ENCODE measurements around the gene TPI1. TPM values are rescaled to one million over a fixed set of nuclear protein-coding genes. Genes with fewer than 3 reads are reported as not detected.

The TPI1 gene
- total and polyA plus RNA-seq, 2 of the 8 experiments (the other 6 are each of a cell fraction or from before 2014, with no cell fraction given), result 910 to 3,018 TPM

DNA sequence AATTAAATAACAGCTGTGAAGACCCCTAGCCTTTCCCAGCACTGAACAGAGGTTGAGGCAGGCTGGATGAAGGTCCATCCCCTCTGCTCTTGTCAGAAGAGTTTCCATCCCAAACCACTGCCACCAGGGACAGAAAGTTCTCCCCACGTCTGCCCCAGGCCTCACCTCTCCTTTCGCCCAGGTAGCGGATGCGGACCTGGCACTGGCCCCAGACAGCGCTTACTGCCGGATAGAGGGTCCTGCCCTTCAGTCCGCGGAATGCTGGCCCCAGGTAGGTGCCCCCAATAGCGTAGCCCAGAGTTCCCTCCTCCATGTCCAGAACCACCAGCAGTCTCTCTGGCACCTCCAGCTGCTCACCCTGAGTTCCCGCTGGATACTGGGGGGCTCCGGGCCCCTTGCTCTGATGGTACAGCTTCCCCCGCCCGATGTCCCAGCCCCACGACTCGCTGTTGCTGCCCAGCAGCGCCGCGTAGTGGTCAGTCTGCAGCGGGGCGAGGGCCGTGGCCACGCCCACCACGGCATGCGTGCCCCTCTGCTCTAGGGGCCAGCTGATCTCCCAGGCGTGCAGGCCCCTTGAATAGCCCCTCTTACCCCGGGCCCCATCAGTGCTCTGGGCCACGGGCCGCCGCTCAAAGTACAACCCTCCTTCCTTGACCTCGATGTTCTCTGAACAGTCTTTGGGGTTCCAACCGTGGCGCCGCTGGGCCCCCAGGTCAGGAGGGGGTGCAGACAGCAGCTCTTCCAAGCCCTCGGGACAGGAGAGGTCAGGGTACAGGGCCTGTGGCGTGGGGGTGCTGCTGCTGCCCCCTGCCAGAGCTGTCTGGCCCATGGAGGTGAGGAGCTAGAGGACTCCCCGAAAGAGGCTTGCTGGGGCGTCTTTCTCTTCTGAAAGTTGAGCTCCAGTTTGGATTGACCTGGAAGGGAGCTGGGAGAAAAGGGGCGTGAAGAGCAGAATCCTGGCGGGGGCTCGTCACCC is 5.0 kb downstream of the TPI1 start (continued):
- TF ChIP-seq NRF1 (IDR thresholded peaks at IDR 0.05; ENCODE audit: low read depth, low read length) (no peak), RNF2 (IDR thresholded peaks at IDR 0.05; ENCODE audit: borderline replicate concordance, low read depth, low read length, missing control alignments, poor library complexity, severe bottlenecking) (no peak), TEAD4 (IDR thresholded peaks at IDR 0.05; ENCODE audit: low read depth, low read length) (peak; percentile 42; the same call in 1 of the 2 replicates), HDAC2 (IDR thresholded peaks at IDR 0.05; ENCODE audit: borderline replicate concordance in 1 of 2, low read depth in 2 of 2, low read length in 2 of 2) (peak; percentile 63 to 75; a peak in 2 of 4 replicates), BCL11A (IDR thresholded peaks at IDR 0.05; ENCODE audit: low read depth in 2 of 2, low read length in 2 of 2) (no peak), POLR2AphosphoS5 (IDR thresholded peaks at IDR 0.05; ENCODE audit: low read depth, low read length) (peak; percentile 76; the same call in 1 of the 2 replicates), POLR2A (IDR thresholded peaks at IDR 0.05; ENCODE audit: control extremely low read depth in 1 of 2, low read depth in 2 of 2, low read length in 2 of 2) (peak in 1 of 2 experiments; percentile 7; a peak in 1 of 3 replicates), SP2 (IDR thresholded peaks at IDR 0.05; ENCODE audit: low read length) (no peak), KDM5A (IDR thresholded peaks at IDR 0.05; ENCODE audit: low read length) (no peak), RFX5 (IDR thresholded peaks at IDR 0.05; ENCODE audit: borderline replicate concordance, low read depth, low read length) (no peak), TAF7 (optimal IDR thresholded peaks at IDR 0.05; ENCODE audit: borderline replicate concordance, low read depth, low read length) (peak; percentile 31), SIN3A (conservative IDR thresholded peaks at IDR 0.05 in 1 of 2, IDR thresholded peaks at IDR 0.05 in 1 of 2; ENCODE audit: low read depth in 1 of 2, low read length in 2 of 2) (peak; percentile 93 to 94; a peak in 3 of 4 replicates), TAF1 (IDR thresholded peaks at IDR 0.05; ENCODE audit: low read depth, low read length) (peak; percentile 46; the same call in 1 of the 2 replicates), EP300 (IDR thresholded peaks at IDR 0.05; ENCODE audit: borderline replicate concordance in 1 of 2, low read depth in 2 of 2, low read length in 2 of 2) (no peak), SP1 (IDR thresholded peaks at IDR 0.05; ENCODE audit: low read depth, low read length) (peak; percentile 85), RXRA (IDR thresholded peaks at IDR 0.05; ENCODE audit: insufficient read depth, low read depth, low read length) (no peak), HDAC6 (IDR thresholded peaks at IDR 0.05; ENCODE audit: low read depth, low read length) (no peak), TCF12 (IDR thresholded peaks at IDR 0.05; ENCODE audit: low read depth, low read length) (no peak)
- TF ChIP-seq, protein P1, sequence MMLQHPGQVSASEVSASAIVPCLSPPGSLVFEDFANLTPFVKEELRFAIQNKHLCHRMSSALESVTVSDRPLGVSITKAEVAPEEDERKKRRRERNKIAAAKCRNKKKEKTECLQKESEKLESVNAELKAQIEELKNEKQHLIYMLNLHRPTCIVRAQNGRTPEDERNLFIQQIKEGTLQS (IDR thresholded peaks at IDR 0.05; ENCODE audit: insufficient read depth, low read depth, low read length), result no peak
- TF ChIP-seq, protein P2, sequence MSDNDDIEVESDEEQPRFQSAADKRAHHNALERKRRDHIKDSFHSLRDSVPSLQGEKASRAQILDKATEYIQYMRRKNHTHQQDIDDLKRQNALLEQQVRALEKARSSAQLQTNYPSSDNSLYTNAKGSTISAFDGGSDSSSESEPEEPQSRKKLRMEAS (IDR thresholded peaks at IDR 0.05), result peak; percentile 90

All from H1 (cell line).